HEK293T (cell line): ENCODE results near the gene FBXO24.

Source experiments
- ELF4 ChIP-seq: fragments of 450-650 bp; IDR thresholded peaks from 2 replicates; pipeline ENCODE4 v1.6.1; 2017; ENCODE audit warnings: antibody characterized with exemption
- FOXK2 ChIP-seq: fragments of 450-650 bp; IDR thresholded peaks from 2 replicates; pipeline ENCODE4 v1.6.1; 2016; ENCODE audit warnings: mild to moderate bottlenecking
- L3MBTL2 ChIP-seq: fragments of 450-650 bp; conservative IDR thresholded peaks from 2 replicates; pipeline ENCODE4 v1.6.1; 2016; ENCODE audit warnings: mild to moderate bottlenecking
- ZNF384 ChIP-seq: fragments of 450-650 bp; IDR thresholded peaks from 2 replicates; pipeline ENCODE4 v1.6.1; 2016

- TF ChIP-seq ELF4 (no peak), FOXK2 (no peak), ZNF384 (no peak), L3MBTL2 (no peak)
These were observed 14.6 kb downstream of the FBXO24 start for GRCh38 chr7:100600730-100601038.
